AG04449 (cell line): ENCODE measurements around the gene GPC4.
"Not testable (repeated sequence)": the region's sequence is repeated elsewhere in the genome, so short reads cannot be mapped to it uniquely, and the experiment has no call there.

ENCODE experiments used
- CTCF ChIA-PET: fragments of 350-600 bp; formaldehyde crosslinking; extraction: SDS; loops from one replicate; lab custom pipeline; 2021; ENCODE audit warnings: antibody characterized with exemption; lab: Yijun Ruan, JAX
- POLR2A ChIA-PET: fragments of 400-600, 350-600 bp; formaldehyde crosslinking; extraction: SDS; loops from one replicate; lab custom pipeline; 2020; ENCODE audit warnings: antibody characterized with exemption, inconsistent platforms; lab: Yijun Ruan, JAX
- DNase-seq: peaks from one replicate; pipeline ENCODE4 v3.0.0-alpha.2; 2010; ENCODE audit warnings: low read depth, low spot score
- H3K4me3 ChIP-seq: 2 replicates; pipeline ENCODE4 v1.5.1; 2011; ENCODE audit warnings: low read depth, mild to moderate bottlenecking, control low read depth, low read length
- TF ChIP-seq, protein P1 (sequence below): IDR thresholded peaks from one replicate; pipeline ENCODE4 v1.5.1; 2011; ENCODE audit warnings: mild to moderate bottlenecking, moderate library complexity, low read length, control low read depth, inconsistent platforms; ENCODE audit not compliant: insufficient read depth; ENCODE audit errors: missing control alignments

Gene GPC4

GRCh38 chrX:133300591-133300990 lies 114.7 kb downstream of the GPC4 start:
- TF ChIP-seq, protein P1, sequence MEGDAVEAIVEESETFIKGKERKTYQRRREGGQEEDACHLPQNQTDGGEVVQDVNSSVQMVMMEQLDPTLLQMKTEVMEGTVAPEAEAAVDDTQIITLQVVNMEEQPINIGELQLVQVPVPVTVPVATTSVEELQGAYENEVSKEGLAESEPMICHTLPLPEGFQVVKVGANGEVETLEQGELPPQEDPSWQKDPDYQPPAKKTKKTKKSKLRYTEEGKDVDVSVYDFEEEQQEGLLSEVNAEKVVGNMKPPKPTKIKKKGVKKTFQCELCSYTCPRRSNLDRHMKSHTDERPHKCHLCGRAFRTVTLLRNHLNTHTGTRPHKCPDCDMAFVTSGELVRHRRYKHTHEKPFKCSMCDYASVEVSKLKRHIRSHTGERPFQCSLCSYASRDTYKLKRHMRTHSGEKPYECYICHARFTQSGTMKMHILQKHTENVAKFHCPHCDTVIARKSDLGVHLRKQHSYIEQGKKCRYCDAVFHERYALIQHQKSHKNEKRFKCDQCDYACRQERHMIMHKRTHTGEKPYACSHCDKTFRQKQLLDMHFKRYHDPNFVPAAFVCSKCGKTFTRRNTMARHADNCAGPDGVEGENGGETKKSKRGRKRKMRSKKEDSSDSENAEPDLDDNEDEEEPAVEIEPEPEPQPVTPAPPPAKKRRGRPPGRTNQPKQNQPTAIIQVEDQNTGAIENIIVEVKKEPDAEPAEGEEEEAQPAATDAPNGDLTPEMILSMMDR = no peak
- POLR2A ChIA-PET = no interaction called here
- no peak for DNase-seq
- CTCF ChIA-PET = interaction anchor here (0.9 kb wide), 1 partner anchor 35 kb away, joined by 3 read pairs; no protein-coding TSS in a partner anchor
- no peak overlapping the region for H3K4me3 ChIP-seq

DNA sequence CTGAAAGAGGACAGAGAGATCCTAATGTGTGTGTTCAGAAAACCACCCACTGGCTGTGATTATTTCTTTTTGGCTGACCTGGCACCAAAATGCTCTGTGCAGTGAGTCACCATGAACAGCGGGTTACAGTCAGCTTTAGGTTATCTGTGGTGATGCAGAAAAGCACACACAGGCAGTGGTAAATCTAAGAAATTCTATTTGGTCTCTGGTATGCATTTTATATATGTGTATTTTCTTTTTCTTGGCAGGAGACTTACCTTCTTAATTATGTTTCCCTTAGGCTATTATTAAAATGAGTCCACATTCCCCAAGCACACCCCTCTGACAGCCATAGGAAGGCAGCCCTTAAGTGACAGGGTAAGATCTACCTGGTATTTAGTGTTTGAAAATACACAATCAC lies 118.0 kb downstream of the GPC4 start:
- CTCF ChIA-PET = no interaction called here
- H3K4me3 ChIP-seq = no peak overlapping the region
- TF ChIP-seq, protein P1 = no peak
- peak; percentile 61 for DNase-seq
- POLR2A ChIA-PET = no interaction called here

GRCh38 chrX:133294126-133294525 lies 121.2 kb downstream of the GPC4 start:
- POLR2A ChIA-PET = no interaction called here
- H3K4me3 ChIP-seq = no peak overlapping the region
- CTCF ChIA-PET = no interaction called here
- DNase-seq = no peak
- TF ChIP-seq, protein P1 = no peak

GRCh38 chrX:133290076-133290475 lies 125.2 kb downstream of the GPC4 start:
- H3K4me3 ChIP-seq = no peak overlapping the region
- ChIA-PET POLR2A (no interaction called here), CTCF (no interaction called here)
- TF ChIP-seq, protein P1 = no peak
- DNase-seq = no peak

DNA sequence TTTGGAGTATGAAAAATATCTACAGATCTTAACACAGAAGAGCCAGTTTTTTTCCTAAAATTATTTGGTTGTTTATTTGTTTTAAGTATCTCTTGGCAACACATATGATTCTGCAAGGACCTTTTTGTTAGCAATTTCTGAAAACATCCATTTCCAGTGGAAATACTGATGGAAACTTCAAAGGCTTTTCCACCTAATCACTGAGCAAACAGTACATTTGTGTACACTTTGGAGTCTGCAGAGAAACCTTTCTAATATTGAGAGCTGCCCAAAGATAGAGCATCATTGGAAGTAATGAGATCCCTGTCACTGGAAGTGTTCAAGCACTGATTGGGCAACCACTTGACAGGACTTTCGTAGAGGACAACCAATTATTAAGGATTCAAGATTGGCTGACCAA lies 127.4 kb downstream of the GPC4 start:
- no peak for DNase-seq
- POLR2A ChIA-PET = no interaction called here
- CTCF ChIA-PET = no interaction called here
- TF ChIP-seq, protein P1 = no peak
- H3K4me3 ChIP-seq = no peak overlapping the region

- ChIA-PET POLR2A (no interaction called here), CTCF (no interaction called here)
- no peak for DNase-seq
- TF ChIP-seq, protein P1 = no peak
- no peak overlapping the region for H3K4me3 ChIP-seq
Observed at GRCh38 chrX:133285341-133285740, 129.9 kb downstream of the GPC4 start.

GRCh38 chrX:133279112-133279730 lies 136.1 kb downstream of the GPC4 start:
- H3K4me3 ChIP-seq, DNase-seq, POLR2A ChIA-PET, CTCF ChIA-PET: not testable (repeated sequence)
